Measurements from ENCODE around the gene TEAD1.

Gene TEAD1

GRCh38 chr11:12725863-12726682, 51.9 kb downstream of the TEAD1 start:
- peaks cover 0 to 28% (median 10%) of the 10 kb centered on the region in 10 experiments; a peak in 13 of 20 replicates for H3K4me1 ChIP-seq
- H3K4me3 ChIP-seq: no peak overlapping the region
- TF ChIP-seq Cebpa-rat (IDR thresholded peaks at IDR 0.05): no peak
- peaks cover 0 to 44% (median 0%) of the 10 kb centered on the region in 11 experiments; a peak in 4 of 22 replicates for H3K27me3 ChIP-seq
- H3K27ac ChIP-seq: no peak overlapping the region
- H3K9me3 ChIP-seq (replicated peaks in 1 of 11): no peaks in the 10 kb centered on the region
- H4K20me1 ChIP-seq: no peaks in the 10 kb centered on the region
- H3K4me2 ChIP-seq: peak overlapping the region in 7 of 11 experiments; percentile 6 to 47 (median 39); a peak in 12 of 22 replicates
- no peaks in the 10 kb centered on the region for H3K36me3 ChIP-seq
- no peak overlapping the region for H3K9ac ChIP-seq

- H3K4me3 ChIP-seq: no peak overlapping the region
- no peak overlapping the region for H3K4me2 ChIP-seq
- H3K36me3 ChIP-seq: no peaks in the 10 kb centered on the region
- no peaks in the 10 kb centered on the region for H4K20me1 ChIP-seq
- no peaks in the 10 kb centered on the region for H3K9me3 ChIP-seq (replicated peaks in 1 of 11)
- no peak overlapping the region for H3K27ac ChIP-seq
- peaks cover 0 to 28% (median 10%) of the 10 kb centered on the region in 10 experiments; a peak in 13 of 20 replicates for H3K4me1 ChIP-seq
- TF ChIP-seq Cebpa-rat (IDR thresholded peaks at IDR 0.05): no peak
- no peak overlapping the region for H3K9ac ChIP-seq
- H3K27me3 ChIP-seq: peaks cover 0 to 28% (median 0%) of the 10 kb centered on the region in 11 experiments; a peak in 3 of 22 replicates
These were observed 53.5 kb downstream of the TEAD1 start for GRCh38 chr11:12727563-12728211.

GRCh38 chr11:12728417-12728816, 54.2 kb downstream of the TEAD1 start:
- Histone ChIP-seq H3K36me3 (no peaks in the 10 kb centered on the region), H3K9me3 (replicated peaks in 1 of 11) (no peaks in the 10 kb centered on the region), H3K4me3 (no peak overlapping the region), H3K4me1 (peaks cover 0 to 27% (median 10%) of the 10 kb centered on the region in 10 experiments; a peak in 13 of 20 replicates), H3K9ac (no peak overlapping the region), H3K27me3 (peaks cover 0 to 22% (median 0%) of the 10 kb centered on the region in 11 experiments; a peak in 3 of 22 replicates), H3K27ac (no peak overlapping the region), H4K20me1 (no peaks in the 10 kb centered on the region), H3K4me2 (no peak overlapping the region)
- no peak for TF ChIP-seq Cebpa-rat (IDR thresholded peaks at IDR 0.05)

GRCh38 chr11:12729941-12730340, 55.7 kb downstream of the TEAD1 start:
- TF ChIP-seq Cebpa-rat (IDR thresholded peaks at IDR 0.05): no peak
- Histone ChIP-seq H3K9ac (no peak overlapping the region), H3K4me3 (no peak overlapping the region), H4K20me1 (no peaks in the 10 kb centered on the region), H3K27ac (no peak overlapping the region), H3K36me3 (no peaks in the 10 kb centered on the region), H3K9me3 (replicated peaks in 1 of 11) (no peaks in the 10 kb centered on the region), H3K4me1 (peaks cover 0 to 15% (median 9%) of the 10 kb centered on the region in 10 experiments; a peak in 13 of 20 replicates), H3K27me3 (peaks cover 0 to 15% (median 0%) of the 10 kb centered on the region in 11 experiments; a peak in 3 of 22 replicates), H3K4me2 (no peak overlapping the region)

GRCh38 chr11:12731841-12732336, 57.7 kb downstream of the TEAD1 start:
- H3K4me3 ChIP-seq: no peak overlapping the region
- H3K27ac ChIP-seq: no peak overlapping the region
- H3K4me2 ChIP-seq: no peak overlapping the region
- peaks cover 0 to 15% (median 0%) of the 10 kb centered on the region in 11 experiments; a peak in 3 of 22 replicates for H3K27me3 ChIP-seq
- no peaks in the 10 kb centered on the region for H3K9me3 ChIP-seq (replicated peaks in 1 of 11)
- H3K9ac ChIP-seq: no peak overlapping the region
- TF ChIP-seq Cebpa-rat (IDR thresholded peaks at IDR 0.05): no peak
- H3K36me3 ChIP-seq: no peaks in the 10 kb centered on the region
- no peaks in the 10 kb centered on the region for H3K4me1 ChIP-seq
- no peaks in the 10 kb centered on the region for H4K20me1 ChIP-seq

GRCh38 chr11:12733091-12733490, 58.9 kb downstream of the TEAD1 start:
- no peak for TF ChIP-seq Cebpa-rat (IDR thresholded peaks at IDR 0.05)
- H3K36me3 ChIP-seq: no peaks in the 10 kb centered on the region
- H4K20me1 ChIP-seq: no peaks in the 10 kb centered on the region
- H3K9me3 ChIP-seq (replicated peaks in 1 of 11): no peaks in the 10 kb centered on the region
- no peak overlapping the region for H3K27ac ChIP-seq
- H3K4me3 ChIP-seq: no peak overlapping the region
- peaks cover 0 to 15% (median 0%) of the 10 kb centered on the region in 11 experiments; a peak in 3 of 22 replicates for H3K27me3 ChIP-seq
- no peak overlapping the region for H3K4me2 ChIP-seq
- H3K9ac ChIP-seq: no peak overlapping the region
- H3K4me1 ChIP-seq: no peaks in the 10 kb centered on the region

GRCh38 chr11:12734625-12735024, 60.4 kb downstream of the TEAD1 start:
- Histone ChIP-seq H3K27me3 (peaks cover 0 to 4% (median 0%) of the 10 kb centered on the region in 11 experiments; a peak in 1 of 22 replicates), H3K27ac (no peak overlapping the region), H3K4me1 (no peaks in the 10 kb centered on the region), H3K36me3 (no peaks in the 10 kb centered on the region), H3K4me2 (no peak overlapping the region), H3K9ac (no peak overlapping the region), H3K9me3 (replicated peaks in 1 of 11) (peaks cover 0 to under 1% (median 0%) of the 10 kb centered on the region in 11 experiments; a peak in 1 of 22 replicates), H4K20me1 (no peaks in the 10 kb centered on the region), H3K4me3 (no peak overlapping the region)
- no peak for TF ChIP-seq Cebpa-rat (IDR thresholded peaks at IDR 0.05)

DNA sequence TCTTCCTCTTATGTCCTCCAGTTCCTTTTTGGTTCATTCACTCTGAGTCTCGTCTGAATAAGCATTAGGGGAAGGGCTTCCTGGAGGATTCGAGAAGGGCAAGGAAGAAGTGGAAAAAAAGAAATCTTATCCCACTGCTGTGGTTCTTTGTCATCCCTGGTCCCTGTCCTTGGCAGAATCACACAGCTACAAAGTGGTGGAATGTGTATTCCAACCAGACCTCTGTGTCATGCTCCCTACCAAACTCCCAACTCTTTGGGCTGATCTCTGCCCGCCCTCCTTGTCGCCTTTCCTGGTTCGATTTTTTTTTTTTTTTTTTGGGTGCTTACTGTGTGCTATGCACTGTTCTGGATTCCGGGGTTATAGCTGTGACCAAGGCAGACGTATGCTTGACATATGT, 61.0 kb downstream of the TEAD1 start:
- Histone ChIP-seq H3K27me3 (no peaks in the 10 kb centered on the region), H3K9ac (no peak overlapping the region), H3K4me3 (no peak overlapping the region), H3K9me3 (replicated peaks in 1 of 11) (peaks cover 0 to 7% (median 0%) of the 10 kb centered on the region in 11 experiments; a peak in 3 of 22 replicates), H4K20me1 (no peaks in the 10 kb centered on the region), H3K4me2 (no peak overlapping the region), H3K36me3 (no peaks in the 10 kb centered on the region), H3K4me1 (no peaks in the 10 kb centered on the region), H3K27ac (no peak overlapping the region)
- no peak for TF ChIP-seq Cebpa-rat (IDR thresholded peaks at IDR 0.05)

DNA sequence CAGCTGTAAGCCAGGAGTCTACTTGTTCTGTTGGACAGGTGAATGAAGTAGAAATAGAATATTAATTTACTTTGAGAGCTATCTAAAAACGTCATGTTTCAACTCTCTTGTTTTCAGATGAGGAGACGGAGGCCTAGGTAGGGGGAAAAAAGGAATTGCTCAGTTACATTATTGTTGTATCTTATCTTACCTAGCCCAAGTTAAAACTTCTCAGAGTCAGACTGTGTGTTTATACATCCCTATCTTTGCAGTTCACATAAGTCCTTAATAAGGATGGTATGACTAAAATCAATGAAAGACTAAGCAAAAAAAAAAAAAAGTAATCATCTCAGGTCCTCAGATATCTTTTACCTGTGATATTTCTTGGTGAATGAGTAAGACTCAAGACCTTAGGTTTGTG, 62.8 kb downstream of the TEAD1 start:
- H3K4me1 ChIP-seq: no peaks in the 10 kb centered on the region
- no peak for TF ChIP-seq Cebpa-rat (IDR thresholded peaks at IDR 0.05)
- H3K27me3 ChIP-seq: 0 out of 22 replicates have a peak, but pooled peaks cover 0 to 3% (median 0%) of the 10 kb centered on the region in 11 experiments
- H3K9me3 ChIP-seq (replicated peaks in 1 of 11): peaks cover 0 to 12% (median 0%) of the 10 kb centered on the region in 11 experiments; a peak in 4 of 22 replicates
- H3K27ac ChIP-seq: no peak overlapping the region
- no peaks in the 10 kb centered on the region for H3K36me3 ChIP-seq
- H4K20me1 ChIP-seq: no peaks in the 10 kb centered on the region
- H3K9ac ChIP-seq: no peak overlapping the region
- no peak overlapping the region for H3K4me2 ChIP-seq
- H3K4me3 ChIP-seq: no peak overlapping the region
